Measurements from ENCODE around the gene CEP295NL. TPM values are rescaled to one million over a fixed set of nuclear protein-coding genes. Genes with fewer than 3 reads are reported as not detected.

The CEP295NL gene
- total RNA-seq, 1 experiment from 2014 or later = 0.87 TPM

DNA sequence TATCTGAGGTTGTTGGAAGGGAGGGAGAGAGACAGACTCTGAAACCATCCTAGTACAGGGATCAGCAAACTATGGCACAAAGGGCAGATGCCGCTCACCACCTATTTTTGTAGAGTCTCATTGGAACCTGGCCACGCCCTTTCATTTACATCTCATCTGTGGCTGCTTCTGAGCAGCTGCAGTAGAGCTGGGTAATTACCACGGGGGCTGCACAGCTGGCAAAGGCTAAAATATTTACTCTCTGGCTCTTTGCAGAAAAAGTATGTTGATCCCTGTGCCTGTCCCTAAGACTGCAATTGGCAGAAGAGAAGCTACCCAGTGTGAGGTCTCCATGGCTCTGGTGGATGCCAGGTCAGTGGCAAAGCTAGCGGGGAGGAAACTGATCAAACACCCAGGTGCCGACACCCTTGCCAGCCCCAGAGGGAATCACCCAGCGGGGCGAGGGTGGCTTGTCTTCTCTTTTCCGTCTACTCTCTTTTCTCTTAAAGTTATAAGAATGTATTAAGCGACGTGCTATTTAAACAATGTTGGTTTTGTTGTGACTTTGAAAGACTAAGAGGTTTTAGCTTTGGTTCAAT lies 14.0 kb downstream of the CEP295NL start:
- no peaks in the 10 kb centered on the region for H3K27me3 ChIP-seq (ENCODE audit: control insufficient read depth, insufficient read depth, low read length)
- ChIA-PET CTCF (no interaction called here), POLR2A (no interaction called here)
- BruUV-seq (replicated peaks) = no TSS peak
- no peak overlapping the region for H3K4me3 ChIP-seq (ENCODE audit: low read depth in 2 of 2, low read length in 2 of 2)
- no peak for ATAC-seq
- TF ChIP-seq SIN3A (IDR thresholded peaks at IDR 0.05; ENCODE audit: borderline replicate concordance, insufficient read depth, low read depth, low read length) = no peak
- TF ChIP-seq, protein P1, sequence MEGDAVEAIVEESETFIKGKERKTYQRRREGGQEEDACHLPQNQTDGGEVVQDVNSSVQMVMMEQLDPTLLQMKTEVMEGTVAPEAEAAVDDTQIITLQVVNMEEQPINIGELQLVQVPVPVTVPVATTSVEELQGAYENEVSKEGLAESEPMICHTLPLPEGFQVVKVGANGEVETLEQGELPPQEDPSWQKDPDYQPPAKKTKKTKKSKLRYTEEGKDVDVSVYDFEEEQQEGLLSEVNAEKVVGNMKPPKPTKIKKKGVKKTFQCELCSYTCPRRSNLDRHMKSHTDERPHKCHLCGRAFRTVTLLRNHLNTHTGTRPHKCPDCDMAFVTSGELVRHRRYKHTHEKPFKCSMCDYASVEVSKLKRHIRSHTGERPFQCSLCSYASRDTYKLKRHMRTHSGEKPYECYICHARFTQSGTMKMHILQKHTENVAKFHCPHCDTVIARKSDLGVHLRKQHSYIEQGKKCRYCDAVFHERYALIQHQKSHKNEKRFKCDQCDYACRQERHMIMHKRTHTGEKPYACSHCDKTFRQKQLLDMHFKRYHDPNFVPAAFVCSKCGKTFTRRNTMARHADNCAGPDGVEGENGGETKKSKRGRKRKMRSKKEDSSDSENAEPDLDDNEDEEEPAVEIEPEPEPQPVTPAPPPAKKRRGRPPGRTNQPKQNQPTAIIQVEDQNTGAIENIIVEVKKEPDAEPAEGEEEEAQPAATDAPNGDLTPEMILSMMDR (IDR thresholded peaks at IDR 0.05) = no peak
- TF ChIP-seq TCF7L2 (IDR thresholded peaks at IDR 0.05; ENCODE audit: low read depth, low read length) = no peak
- TF ChIP-seq, protein P2, sequence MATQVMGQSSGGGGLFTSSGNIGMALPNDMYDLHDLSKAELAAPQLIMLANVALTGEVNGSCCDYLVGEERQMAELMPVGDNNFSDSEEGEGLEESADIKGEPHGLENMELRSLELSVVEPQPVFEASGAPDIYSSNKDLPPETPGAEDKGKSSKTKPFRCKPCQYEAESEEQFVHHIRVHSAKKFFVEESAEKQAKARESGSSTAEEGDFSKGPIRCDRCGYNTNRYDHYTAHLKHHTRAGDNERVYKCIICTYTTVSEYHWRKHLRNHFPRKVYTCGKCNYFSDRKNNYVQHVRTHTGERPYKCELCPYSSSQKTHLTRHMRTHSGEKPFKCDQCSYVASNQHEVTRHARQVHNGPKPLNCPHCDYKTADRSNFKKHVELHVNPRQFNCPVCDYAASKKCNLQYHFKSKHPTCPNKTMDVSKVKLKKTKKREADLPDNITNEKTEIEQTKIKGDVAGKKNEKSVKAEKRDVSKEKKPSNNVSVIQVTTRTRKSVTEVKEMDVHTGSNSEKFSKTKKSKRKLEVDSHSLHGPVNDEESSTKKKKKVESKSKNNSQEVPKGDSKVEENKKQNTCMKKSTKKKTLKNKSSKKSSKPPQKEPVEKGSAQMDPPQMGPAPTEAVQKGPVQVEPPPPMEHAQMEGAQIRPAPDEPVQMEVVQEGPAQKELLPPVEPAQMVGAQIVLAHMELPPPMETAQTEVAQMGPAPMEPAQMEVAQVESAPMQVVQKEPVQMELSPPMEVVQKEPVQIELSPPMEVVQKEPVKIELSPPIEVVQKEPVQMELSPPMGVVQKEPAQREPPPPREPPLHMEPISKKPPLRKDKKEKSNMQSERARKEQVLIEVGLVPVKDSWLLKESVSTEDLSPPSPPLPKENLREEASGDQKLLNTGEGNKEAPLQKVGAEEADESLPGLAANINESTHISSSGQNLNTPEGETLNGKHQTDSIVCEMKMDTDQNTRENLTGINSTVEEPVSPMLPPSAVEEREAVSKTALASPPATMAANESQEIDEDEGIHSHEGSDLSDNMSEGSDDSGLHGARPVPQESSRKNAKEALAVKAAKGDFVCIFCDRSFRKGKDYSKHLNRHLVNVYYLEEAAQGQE (IDR thresholded peaks at IDR 0.05; ENCODE audit: insufficient read depth in 1 of 2, low read depth in 2 of 2, low read length in 1 of 2) = no peak
- no peak for TF ChIP-seq POLR2AphosphoS5 (IDR thresholded peaks at IDR 0.05; ENCODE audit: low read depth, low read length)
- DNase-seq (ENCODE audit: low read depth, low spot score) = no peak
- peaks cover 4% of the 10 kb centered on the region for H3K4me1 ChIP-seq (ENCODE audit: control insufficient read depth, insufficient read depth, low read length)
- intact Hi-C loops (cut with micrococcal nuclease; ENCODE audit: unreplicated experiment) (no loop called here), in situ Hi-C loops (cut with HindIII; ENCODE audit: low pct_unique_long_range_greater_than_20kb, low sequenced_read_pairs) (no loop called here)
- no peaks in the 10 kb centered on the region for H3K9me3 ChIP-seq (ENCODE audit: control insufficient read depth, insufficient read depth, low read depth, low read length)
- H3K27ac ChIP-seq (ENCODE audit: low read length) = no peak overlapping the region
- H3K36me3 ChIP-seq (ENCODE audit: control insufficient read depth, insufficient read depth, low read length) = no peaks in the 10 kb centered on the region

DNA sequence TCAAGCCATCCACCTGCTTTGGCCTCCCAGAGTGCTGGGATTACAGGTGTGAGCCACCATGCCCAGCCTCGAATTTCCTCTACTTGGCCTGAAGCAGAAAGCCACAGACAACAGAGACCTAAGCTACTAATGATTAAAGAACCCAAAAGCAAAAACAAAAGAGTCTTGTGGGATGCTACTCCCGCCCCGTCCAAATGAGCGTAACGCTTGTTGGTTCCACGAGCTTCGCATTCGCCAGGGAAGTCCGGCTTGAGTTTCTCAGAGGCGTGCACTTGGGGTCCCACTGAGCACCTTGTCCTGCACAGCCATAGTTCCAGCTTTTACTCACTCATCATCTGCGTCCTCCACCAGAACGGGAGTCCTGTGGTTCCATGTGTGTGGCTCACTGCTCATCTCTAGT lies 16.0 kb downstream of the CEP295NL start:
- no peaks in the 10 kb centered on the region for H3K36me3 ChIP-seq (ENCODE audit: control insufficient read depth, insufficient read depth, low read length)
- ATAC-seq = no peak
- no TSS peak for BruUV-seq (replicated peaks)
- H3K27me3 ChIP-seq (ENCODE audit: control insufficient read depth, insufficient read depth, low read length) = no peaks in the 10 kb centered on the region
- peaks cover 20% of the 10 kb centered on the region for H3K4me1 ChIP-seq (ENCODE audit: control insufficient read depth, insufficient read depth, low read length)
- intact Hi-C loops (cut with micrococcal nuclease; ENCODE audit: unreplicated experiment) (no loop called here), in situ Hi-C loops (cut with HindIII; ENCODE audit: low pct_unique_long_range_greater_than_20kb, low sequenced_read_pairs) (no loop called here)
- H3K9me3 ChIP-seq (ENCODE audit: control insufficient read depth, insufficient read depth, low read depth, low read length) = no peaks in the 10 kb centered on the region
- no peak overlapping the region for H3K27ac ChIP-seq (ENCODE audit: low read length)
- no peak overlapping the region for H3K4me3 ChIP-seq (ENCODE audit: low read depth in 2 of 2, low read length in 2 of 2)
- POLR2A ChIA-PET = no interaction called here
- CTCF ChIA-PET = no interaction called here
- no peak for DNase-seq (ENCODE audit: low read depth, low spot score)
- no peak for TF ChIP-seq TCF7L2 (IDR thresholded peaks at IDR 0.05; ENCODE audit: low read depth, low read length)
- TF ChIP-seq, protein P1 (IDR thresholded peaks at IDR 0.05) = no peak
- TF ChIP-seq SIN3A (IDR thresholded peaks at IDR 0.05; ENCODE audit: borderline replicate concordance, insufficient read depth, low read depth, low read length) = no peak
- TF ChIP-seq POLR2AphosphoS5 (IDR thresholded peaks at IDR 0.05; ENCODE audit: low read depth, low read length) = no peak
- TF ChIP-seq, protein P2 (IDR thresholded peaks at IDR 0.05; ENCODE audit: insufficient read depth in 1 of 2, low read depth in 2 of 2, low read length in 1 of 2) = no peak

All from Panc1 (cell line).